Vagina (tissue), 2 donors: ENCODE results near the gene RNH1.

Experiments used
- POLR2A ChIP-seq, 2 donors: fragments of 450-650 bp; IDR thresholded peaks; one replicate each; pipeline ENCODE4 v1.6.1; 2017; ENCODE audit warnings: antibody characterized with exemption in 2 of 2, mild to moderate bottlenecking in 2 of 2, moderate library complexity in 2 of 2
- POLR2AphosphoS5 ChIP-seq, 2 donors: sonication (generic); formaldehyde crosslinking; IDR thresholded peaks; one replicate each; pipeline ENCODE4 v1.9.0; 2017; ENCODE audit warnings: antibody characterized with exemption in 2 of 2, mild to moderate bottlenecking in 2 of 2, low read depth in 1 of 2; ENCODE audit not compliant: insufficient read depth in 1 of 2
- TF ChIP-seq, protein P1 (sequence below), 3 experiments: fragments of 450-650 bp in 2 of 3; fragments of 200-600 bp in 1 of 3; sonication (generic) in 1 of 3; IDR thresholded peaks; one replicate each; pipeline ENCODE4 v1.5.1; 2017 to 2019; ENCODE audit warnings: antibody characterized with exemption in 3 of 3, mild to moderate bottlenecking in 2 of 3, moderate library complexity in 2 of 3

DNA sequence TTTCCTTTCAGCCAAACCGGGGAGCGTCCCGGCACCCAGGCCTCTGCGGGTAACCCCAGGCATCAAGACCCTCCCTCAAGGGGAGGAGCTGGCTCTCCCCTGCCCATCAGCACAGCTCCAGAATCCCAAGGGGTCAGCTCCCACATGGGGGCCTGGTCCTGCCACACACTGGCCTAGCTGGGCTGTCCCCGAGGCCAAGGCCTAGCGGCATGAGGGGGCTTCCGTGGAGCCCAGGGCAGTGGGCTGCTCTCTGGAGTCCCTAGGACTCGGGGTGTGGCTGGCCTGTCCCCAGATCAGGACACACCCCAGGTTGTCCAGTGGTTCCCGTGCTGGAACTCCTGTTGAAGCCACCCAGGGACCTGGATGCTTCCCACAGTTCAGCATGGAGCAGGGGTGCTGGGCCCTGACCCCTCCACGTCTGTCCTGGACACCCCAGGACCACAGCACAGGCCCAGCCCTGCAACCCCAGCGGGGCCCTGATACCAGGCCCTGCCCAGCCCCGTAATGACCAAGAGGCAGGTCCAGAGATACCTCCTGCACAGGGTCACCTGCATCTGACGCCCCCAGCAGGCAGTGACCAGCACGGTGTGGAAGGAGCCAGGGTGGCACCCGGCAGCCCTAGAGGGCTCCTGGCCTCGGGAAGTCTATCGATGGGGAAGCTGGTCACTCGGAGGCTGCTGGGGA, 22.8 kb upstream of the RNH1 start:
- TF ChIP-seq, protein P1, sequence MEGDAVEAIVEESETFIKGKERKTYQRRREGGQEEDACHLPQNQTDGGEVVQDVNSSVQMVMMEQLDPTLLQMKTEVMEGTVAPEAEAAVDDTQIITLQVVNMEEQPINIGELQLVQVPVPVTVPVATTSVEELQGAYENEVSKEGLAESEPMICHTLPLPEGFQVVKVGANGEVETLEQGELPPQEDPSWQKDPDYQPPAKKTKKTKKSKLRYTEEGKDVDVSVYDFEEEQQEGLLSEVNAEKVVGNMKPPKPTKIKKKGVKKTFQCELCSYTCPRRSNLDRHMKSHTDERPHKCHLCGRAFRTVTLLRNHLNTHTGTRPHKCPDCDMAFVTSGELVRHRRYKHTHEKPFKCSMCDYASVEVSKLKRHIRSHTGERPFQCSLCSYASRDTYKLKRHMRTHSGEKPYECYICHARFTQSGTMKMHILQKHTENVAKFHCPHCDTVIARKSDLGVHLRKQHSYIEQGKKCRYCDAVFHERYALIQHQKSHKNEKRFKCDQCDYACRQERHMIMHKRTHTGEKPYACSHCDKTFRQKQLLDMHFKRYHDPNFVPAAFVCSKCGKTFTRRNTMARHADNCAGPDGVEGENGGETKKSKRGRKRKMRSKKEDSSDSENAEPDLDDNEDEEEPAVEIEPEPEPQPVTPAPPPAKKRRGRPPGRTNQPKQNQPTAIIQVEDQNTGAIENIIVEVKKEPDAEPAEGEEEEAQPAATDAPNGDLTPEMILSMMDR (IDR thresholded peaks at IDR 0.05) = no peak
- TF ChIP-seq POLR2AphosphoS5 (IDR thresholded peaks at IDR 0.05; ENCODE audit: insufficient read depth in 1 of 2, low read depth in 1 of 2) (no peak), POLR2A (IDR thresholded peaks at IDR 0.05) (no peak)
